ENCODE measurements around the gene BBX. TPM values are rescaled to one million over a fixed set of nuclear protein-coding genes. Genes with fewer than 3 reads are reported as not detected.

BBX gene
- total RNA-seq, 1 donor from 2014 or later, result 45.1 TPM

- Mint-ChIP-seq H3K36me3 (ENCODE audit: low read depth) (peaks cover 7% of the 10 kb centered on the region), H3K4me1 (ENCODE audit: low read depth) (peaks cover 22% of the 10 kb centered on the region), H3K9me3 (no peaks in the 10 kb centered on the region), H3K27me3 (ENCODE audit: insufficient read depth) (peaks cover 5% of the 10 kb centered on the region), H3K27ac (no peak overlapping the region), H3K4me3 (no peak overlapping the region)
- no peak for DNase-seq (ENCODE audit: low spot score)
- intact Hi-C loops (cut with micrococcal nuclease), result loop anchor here (1.0 to 10.0 kb wide), 7 partner anchors 77 to 1311 kb away; partner anchors contain the start of genes CIP2A, DZIP3 and IFT57
These were observed 1.2 kb upstream of the BBX start for GRCh38 chr3:107521469-107522059.

DNA sequence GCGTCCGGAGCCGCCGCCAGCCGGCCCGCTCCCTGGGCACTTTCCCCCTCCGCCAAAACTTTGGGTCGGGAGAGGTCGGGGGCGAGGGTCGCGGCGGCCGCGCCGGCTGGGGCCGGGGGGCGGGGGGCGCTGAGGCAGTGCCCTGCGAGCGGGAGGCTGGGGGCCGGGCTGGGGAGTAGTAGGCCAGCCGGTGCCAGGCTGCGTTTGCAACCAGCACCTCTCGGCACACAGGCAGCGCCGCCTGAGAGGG lies 452 bp downstream of the BBX start:
- Mint-ChIP-seq H3K9me3 (no peaks in the 10 kb centered on the region), H3K4me3 (peak overlapping the region; percentile 92), H3K27ac (peak overlapping the region; percentile 96), H3K36me3 (ENCODE audit: low read depth) (peaks cover 20% of the 10 kb centered on the region), H3K4me1 (ENCODE audit: low read depth) (peaks cover 37% of the 10 kb centered on the region), H3K27me3 (ENCODE audit: insufficient read depth) (peaks cover 4% of the 10 kb centered on the region)
- peak; percentile 29 for DNase-seq (ENCODE audit: low spot score)
- intact Hi-C loops (cut with micrococcal nuclease), result loop anchor here (2.0 to 10.0 kb wide), 6 partner anchors 76 to 1309 kb away; partner anchors contain the start of genes CIP2A, DZIP3 and IFT57

DNA sequence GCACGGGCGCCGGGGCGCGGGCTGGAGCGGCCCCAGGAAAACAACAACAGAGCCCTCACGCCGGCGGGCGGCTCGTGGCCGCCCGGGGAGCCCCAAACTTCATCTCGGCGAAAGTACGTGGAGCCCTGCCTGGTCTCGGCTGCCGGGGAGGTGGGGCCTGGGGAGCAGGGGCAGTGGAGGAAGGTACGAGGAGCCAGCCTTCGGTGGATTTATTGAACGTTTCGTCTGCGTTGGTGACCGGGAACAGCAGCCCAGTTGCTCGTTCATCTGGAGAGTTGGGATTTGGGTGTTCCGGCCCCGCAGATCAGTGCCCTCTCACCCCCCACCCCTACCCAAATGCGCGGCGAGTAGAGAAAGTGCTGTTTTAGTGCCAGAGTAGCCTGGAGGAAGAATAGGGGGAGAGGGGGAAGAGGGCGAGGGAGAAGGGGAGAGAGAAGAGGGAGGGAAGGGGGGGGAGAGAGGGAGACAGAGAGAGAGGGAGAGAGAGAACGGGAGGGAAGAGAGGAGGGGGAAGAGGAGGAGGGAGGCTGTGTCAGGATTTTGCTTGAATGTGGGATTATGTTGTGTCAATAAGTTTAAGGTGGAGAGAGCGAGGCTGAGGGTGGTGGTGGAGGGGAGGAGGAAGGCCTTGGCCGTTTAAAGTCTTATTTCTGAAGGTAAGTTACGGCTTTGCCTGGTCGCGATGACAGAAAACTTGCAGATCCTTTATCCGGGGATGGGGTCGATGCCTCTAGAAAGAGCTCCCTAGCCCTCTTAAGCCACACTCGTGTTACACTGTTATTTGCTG lies 970 bp downstream of the BBX start:
- H3K27ac Mint-ChIP-seq, result peak overlapping the region; percentile 90
- peaks cover 39% of the 10 kb centered on the region for H3K4me1 Mint-ChIP-seq (ENCODE audit: low read depth)
- H3K4me3 Mint-ChIP-seq, result peak overlapping the region; percentile 89
- H3K36me3 Mint-ChIP-seq (ENCODE audit: low read depth), result peaks cover 24% of the 10 kb centered on the region
- H3K27me3 Mint-ChIP-seq (ENCODE audit: insufficient read depth), result peaks cover 4% of the 10 kb centered on the region
- intact Hi-C loops (cut with micrococcal nuclease), result loop anchor here (2.0 to 10.0 kb wide), 7 partner anchors 75 to 1309 kb away; partner anchors contain the start of genes CIP2A, DZIP3 and IFT57
- no peak for DNase-seq (ENCODE audit: low spot score)
- H3K9me3 Mint-ChIP-seq, result no peaks in the 10 kb centered on the region

DNA sequence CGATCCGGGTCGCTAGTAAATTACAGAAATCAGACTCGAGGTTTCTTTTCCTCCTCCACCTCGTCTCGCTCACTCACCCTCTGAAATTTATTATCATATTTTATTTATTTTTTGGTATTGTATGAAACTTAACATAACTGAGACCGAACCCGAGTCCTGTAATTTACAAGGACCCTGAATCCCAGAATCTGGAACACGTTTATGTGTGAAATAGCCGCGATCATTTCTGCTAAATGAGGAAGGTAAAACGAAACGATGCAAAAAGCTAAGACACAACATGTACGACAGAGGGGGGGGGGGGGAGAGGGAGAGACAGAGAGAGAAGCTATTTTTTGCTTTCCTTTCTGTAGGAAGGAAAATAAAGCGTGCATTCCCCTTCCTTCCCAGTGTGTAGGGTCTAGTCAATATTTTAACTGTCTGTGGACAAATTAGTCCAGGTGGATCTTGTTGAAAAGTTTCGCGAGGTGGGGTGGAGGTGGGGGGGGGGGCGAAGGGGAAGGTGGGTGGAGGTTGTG lies 1.6 kb downstream of the BBX start:
- H3K4me3 Mint-ChIP-seq, result peak overlapping the region; percentile 89
- peak overlapping the region; percentile 90 for H3K27ac Mint-ChIP-seq
- peaks cover 42% of the 10 kb centered on the region for H3K4me1 Mint-ChIP-seq (ENCODE audit: low read depth)
- intact Hi-C loops (cut with micrococcal nuclease), result loop anchor here (2.0 to 10.0 kb wide), 6 partner anchors 284 to 1308 kb away; partner anchors contain the start of genes CIP2A, DZIP3 and IFT57
- DNase-seq (ENCODE audit: low spot score), result no peak
- H3K36me3 Mint-ChIP-seq (ENCODE audit: low read depth), result peaks cover 27% of the 10 kb centered on the region
- peaks cover 4% of the 10 kb centered on the region for H3K27me3 Mint-ChIP-seq (ENCODE audit: insufficient read depth)
- no peaks in the 10 kb centered on the region for H3K9me3 Mint-ChIP-seq

DNA sequence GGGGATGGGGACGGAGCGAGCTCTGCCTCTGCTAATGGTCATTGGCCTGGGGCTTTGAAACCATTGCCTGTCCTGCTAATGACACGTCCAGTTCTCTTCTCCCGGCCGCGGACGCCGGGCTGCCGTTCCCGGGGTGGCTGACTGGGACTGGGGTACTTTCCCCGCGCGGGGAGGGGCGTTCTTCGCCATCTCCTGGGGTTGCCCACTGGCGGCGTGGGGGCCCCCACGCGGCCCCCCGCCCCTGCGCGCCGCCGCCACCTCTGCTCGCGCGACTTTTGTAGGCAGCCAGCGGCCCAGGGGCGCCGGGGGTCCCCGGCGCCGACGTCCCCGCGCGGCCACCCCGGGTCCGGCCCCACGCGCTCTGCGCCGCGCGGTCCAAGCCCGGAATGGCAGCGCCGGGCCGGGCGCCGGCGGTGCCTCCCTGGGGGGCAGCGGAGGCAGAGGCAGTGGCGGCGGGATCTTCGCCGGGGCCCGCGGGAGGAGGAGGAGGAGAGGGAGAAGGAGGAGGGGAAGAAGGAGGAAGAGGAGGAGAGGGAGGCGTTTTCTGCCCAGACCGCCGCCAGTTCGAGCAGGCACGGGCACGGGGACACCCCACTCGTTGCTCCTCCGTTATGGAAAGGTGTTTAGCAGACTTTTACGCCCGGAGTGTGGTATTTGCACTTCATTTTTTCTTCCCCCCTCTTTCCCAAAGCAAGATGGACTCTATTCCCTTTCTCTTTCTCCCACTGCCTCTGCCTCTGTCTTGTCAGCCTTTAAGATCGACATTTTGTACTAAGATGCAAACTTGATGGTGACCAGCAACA lies 2.3 kb downstream of the BBX start:
- Mint-ChIP-seq H3K27me3 (ENCODE audit: insufficient read depth) (peaks cover 4% of the 10 kb centered on the region), H3K27ac (peak overlapping the region; percentile 94), H3K4me3 (peak overlapping the region; percentile 96), H3K36me3 (ENCODE audit: low read depth) (peaks cover 30% of the 10 kb centered on the region), H3K4me1 (ENCODE audit: low read depth) (peaks cover 45% of the 10 kb centered on the region), H3K9me3 (no peaks in the 10 kb centered on the region)
- DNase-seq (ENCODE audit: low spot score), result peak; percentile 24
- intact Hi-C loops (cut with micrococcal nuclease), result loop anchor here (2.0 to 10.0 kb wide), 6 partner anchors 284 to 1307 kb away; partner anchors contain the start of genes CIP2A, DZIP3 and IFT57

- Mint-ChIP-seq H3K27ac (peak overlapping the region; percentile 94), H3K36me3 (ENCODE audit: low read depth) (peaks cover 30% of the 10 kb centered on the region), H3K4me3 (peak overlapping the region; percentile 96), H3K4me1 (ENCODE audit: low read depth) (peaks cover 45% of the 10 kb centered on the region), H3K9me3 (no peaks in the 10 kb centered on the region), H3K27me3 (ENCODE audit: insufficient read depth) (peaks cover 4% of the 10 kb centered on the region)
- DNase-seq (ENCODE audit: low spot score), result no peak
- intact Hi-C loops (cut with micrococcal nuclease), result loop anchor here (2.0 to 10.0 kb wide), 3 partner anchors 285 to 599 kb away; no protein-coding TSS in a partner anchor
These were observed 3.0 kb downstream of the BBX start for GRCh38 chr3:107525644-107526305.

GRCh38 chr3:107531917-107532469 lies 9.2 kb downstream of the BBX start:
- Mint-ChIP-seq H3K4me3 (no peak overlapping the region), H3K9me3 (no peaks in the 10 kb centered on the region), H3K4me1 (ENCODE audit: low read depth) (peaks cover 19% of the 10 kb centered on the region), H3K27ac (no peak overlapping the region), H3K36me3 (ENCODE audit: low read depth) (peaks cover 18% of the 10 kb centered on the region), H3K27me3 (ENCODE audit: insufficient read depth) (peaks cover under 1% of the 10 kb centered on the region)
- intact Hi-C loops (cut with micrococcal nuclease), result no loop called here
- DNase-seq (ENCODE audit: low spot score), result no peak

- Mint-ChIP-seq H3K27me3 (ENCODE audit: insufficient read depth) (no peaks in the 10 kb centered on the region), H3K36me3 (ENCODE audit: low read depth) (peaks cover 5% of the 10 kb centered on the region), H3K4me3 (no peak overlapping the region), H3K27ac (no peak overlapping the region), H3K9me3 (no peaks in the 10 kb centered on the region), H3K4me1 (ENCODE audit: low read depth) (no peaks in the 10 kb centered on the region)
- DNase-seq (ENCODE audit: low spot score), result no peak
- intact Hi-C loops (cut with micrococcal nuclease), result no loop called here
These were observed 18.1 kb downstream of the BBX start for GRCh38 chr3:107540857-107541256.

DNA sequence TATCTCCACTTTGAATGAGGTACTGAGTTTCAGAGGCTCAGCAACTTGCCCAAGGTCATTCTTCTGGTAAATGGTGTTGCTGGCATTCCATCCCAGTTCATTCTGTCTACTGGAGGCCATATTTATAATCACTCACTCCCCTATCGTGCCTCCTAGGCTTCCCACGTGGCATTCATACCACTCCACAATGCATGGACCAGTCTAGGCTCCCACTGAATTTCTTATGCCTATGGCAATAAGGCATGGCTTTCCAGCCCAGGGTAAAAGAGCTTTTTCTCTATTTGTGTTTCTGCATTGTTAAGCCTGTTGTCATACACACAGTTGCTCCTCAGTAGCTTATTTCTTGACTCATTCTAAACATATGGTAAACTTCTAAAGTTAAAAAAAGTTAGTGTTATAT lies 19.9 kb downstream of the BBX start:
- no peak for DNase-seq (ENCODE audit: low spot score)
- no peak overlapping the region for H3K4me3 Mint-ChIP-seq
- intact Hi-C loops (cut with micrococcal nuclease), result loop anchor here (1.0 to 2.0 kb wide), 3 partner anchors 13 to 306 kb away; no protein-coding TSS in a partner anchor
- H3K27ac Mint-ChIP-seq, result no peak overlapping the region
- no peaks in the 10 kb centered on the region for H3K27me3 Mint-ChIP-seq (ENCODE audit: insufficient read depth)
- H3K36me3 Mint-ChIP-seq (ENCODE audit: low read depth), result peaks cover 2% of the 10 kb centered on the region
- H3K9me3 Mint-ChIP-seq, result no peaks in the 10 kb centered on the region
- H3K4me1 Mint-ChIP-seq (ENCODE audit: low read depth), result no peaks in the 10 kb centered on the region

DNA sequence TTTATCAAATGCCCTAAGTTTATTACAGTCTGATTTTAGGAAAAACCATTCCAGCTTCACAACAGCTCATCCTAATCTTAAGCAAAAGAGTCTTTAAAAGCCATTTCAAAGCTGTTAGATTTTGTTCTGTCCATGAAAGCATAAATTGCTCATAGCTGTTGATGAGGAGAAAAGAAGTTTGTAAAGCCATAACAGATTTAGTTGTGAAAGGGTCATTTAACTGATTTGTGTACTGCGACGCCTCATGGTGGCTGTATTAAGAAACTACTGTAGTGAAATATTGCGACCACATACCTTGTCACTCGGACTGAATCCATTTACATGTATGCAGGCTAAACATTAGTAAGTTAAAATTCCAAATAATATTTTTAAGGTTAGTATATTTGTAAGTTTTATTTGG lies 20.9 kb downstream of the BBX start:
- intact Hi-C loops (cut with micrococcal nuclease), result loop anchor here (1.0 to 2.0 kb wide), 2 partner anchors 271 to 307 kb away; no protein-coding TSS in a partner anchor
- Mint-ChIP-seq H3K27me3 (ENCODE audit: insufficient read depth) (no peaks in the 10 kb centered on the region), H3K36me3 (ENCODE audit: low read depth) (peaks cover 3% of the 10 kb centered on the region), H3K9me3 (peaks cover 3% of the 10 kb centered on the region), H3K4me3 (no peak overlapping the region), H3K4me1 (ENCODE audit: low read depth) (no peaks in the 10 kb centered on the region), H3K27ac (no peak overlapping the region)
- DNase-seq (ENCODE audit: low spot score), result no peak

GRCh38 chr3:107545680-107546120 lies 22.9 kb downstream of the BBX start:
- H3K27me3 Mint-ChIP-seq (ENCODE audit: insufficient read depth), result no peaks in the 10 kb centered on the region
- peaks cover 3% of the 10 kb centered on the region for H3K9me3 Mint-ChIP-seq
- peaks cover 3% of the 10 kb centered on the region for H3K36me3 Mint-ChIP-seq (ENCODE audit: low read depth)
- no peak overlapping the region for H3K4me3 Mint-ChIP-seq
- intact Hi-C loops (cut with micrococcal nuclease), result no loop called here
- no peak overlapping the region for H3K27ac Mint-ChIP-seq
- no peak for DNase-seq (ENCODE audit: low spot score)
- no peaks in the 10 kb centered on the region for H3K4me1 Mint-ChIP-seq (ENCODE audit: low read depth)

GRCh38 chr3:107548601-107549000 lies 25.8 kb downstream of the BBX start:
- H3K4me1 Mint-ChIP-seq (ENCODE audit: low read depth), result no peaks in the 10 kb centered on the region
- no peaks in the 10 kb centered on the region for H3K27me3 Mint-ChIP-seq (ENCODE audit: insufficient read depth)
- intact Hi-C loops (cut with micrococcal nuclease), result no loop called here
- no peak overlapping the region for H3K4me3 Mint-ChIP-seq
- peaks cover 3% of the 10 kb centered on the region for H3K36me3 Mint-ChIP-seq (ENCODE audit: low read depth)
- peaks cover 3% of the 10 kb centered on the region for H3K9me3 Mint-ChIP-seq
- no peak overlapping the region for H3K27ac Mint-ChIP-seq
- no peak for DNase-seq (ENCODE audit: low spot score)
